ENCODE data around the gene PKP3.

DNA sequence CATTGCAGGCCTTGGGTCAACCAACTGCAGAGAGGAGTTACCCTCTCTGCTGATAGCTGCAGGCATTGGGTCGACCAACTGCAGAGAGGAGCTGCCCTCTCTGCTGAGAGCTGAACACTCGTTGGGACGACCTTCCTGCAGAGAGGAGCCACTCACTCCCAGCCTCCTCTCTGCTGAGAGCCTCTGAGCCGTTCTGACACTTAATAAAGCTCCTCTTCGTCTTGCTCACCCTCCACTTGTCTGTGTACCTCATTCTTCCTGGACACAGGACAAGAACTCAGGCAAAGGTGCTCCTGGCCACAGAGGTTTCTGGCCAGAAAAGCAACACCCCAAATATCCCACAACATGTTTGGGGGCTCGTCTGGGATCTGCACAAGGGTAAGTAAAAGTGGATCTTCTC, 7.5 kb upstream of the PKP3 start:
- TF ChIP-seq, protein P1, sequence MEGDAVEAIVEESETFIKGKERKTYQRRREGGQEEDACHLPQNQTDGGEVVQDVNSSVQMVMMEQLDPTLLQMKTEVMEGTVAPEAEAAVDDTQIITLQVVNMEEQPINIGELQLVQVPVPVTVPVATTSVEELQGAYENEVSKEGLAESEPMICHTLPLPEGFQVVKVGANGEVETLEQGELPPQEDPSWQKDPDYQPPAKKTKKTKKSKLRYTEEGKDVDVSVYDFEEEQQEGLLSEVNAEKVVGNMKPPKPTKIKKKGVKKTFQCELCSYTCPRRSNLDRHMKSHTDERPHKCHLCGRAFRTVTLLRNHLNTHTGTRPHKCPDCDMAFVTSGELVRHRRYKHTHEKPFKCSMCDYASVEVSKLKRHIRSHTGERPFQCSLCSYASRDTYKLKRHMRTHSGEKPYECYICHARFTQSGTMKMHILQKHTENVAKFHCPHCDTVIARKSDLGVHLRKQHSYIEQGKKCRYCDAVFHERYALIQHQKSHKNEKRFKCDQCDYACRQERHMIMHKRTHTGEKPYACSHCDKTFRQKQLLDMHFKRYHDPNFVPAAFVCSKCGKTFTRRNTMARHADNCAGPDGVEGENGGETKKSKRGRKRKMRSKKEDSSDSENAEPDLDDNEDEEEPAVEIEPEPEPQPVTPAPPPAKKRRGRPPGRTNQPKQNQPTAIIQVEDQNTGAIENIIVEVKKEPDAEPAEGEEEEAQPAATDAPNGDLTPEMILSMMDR (optimal IDR thresholded peaks at IDR 0.05 in 1 of 3, IDR thresholded peaks at IDR 0.05 in 1 of 3, conservative IDR thresholded peaks at IDR 0.05 in 1 of 3; ENCODE audit: extremely low read depth in 1 of 3, insufficient read depth in 2 of 3, low read length in 3 of 3), result no peak
- TF ChIP-seq EZH2 (IDR thresholded peaks at IDR 0.05; ENCODE audit: low read length), result no peak
